Activated CD8-positive, alpha-beta memory T cell treated with anti-CD3 and anti-CD28 coated beads, Interleukin-2, amount 50 U/mL, for 48 hours (primary cell): Measurements from ENCODE around the gene TLX1.

ENCODE experiments used
- DNase-seq: peaks from one replicate; pipeline ENCODE4 v3.0.0-alpha.2; 2020

TLX1 gene

DNA sequence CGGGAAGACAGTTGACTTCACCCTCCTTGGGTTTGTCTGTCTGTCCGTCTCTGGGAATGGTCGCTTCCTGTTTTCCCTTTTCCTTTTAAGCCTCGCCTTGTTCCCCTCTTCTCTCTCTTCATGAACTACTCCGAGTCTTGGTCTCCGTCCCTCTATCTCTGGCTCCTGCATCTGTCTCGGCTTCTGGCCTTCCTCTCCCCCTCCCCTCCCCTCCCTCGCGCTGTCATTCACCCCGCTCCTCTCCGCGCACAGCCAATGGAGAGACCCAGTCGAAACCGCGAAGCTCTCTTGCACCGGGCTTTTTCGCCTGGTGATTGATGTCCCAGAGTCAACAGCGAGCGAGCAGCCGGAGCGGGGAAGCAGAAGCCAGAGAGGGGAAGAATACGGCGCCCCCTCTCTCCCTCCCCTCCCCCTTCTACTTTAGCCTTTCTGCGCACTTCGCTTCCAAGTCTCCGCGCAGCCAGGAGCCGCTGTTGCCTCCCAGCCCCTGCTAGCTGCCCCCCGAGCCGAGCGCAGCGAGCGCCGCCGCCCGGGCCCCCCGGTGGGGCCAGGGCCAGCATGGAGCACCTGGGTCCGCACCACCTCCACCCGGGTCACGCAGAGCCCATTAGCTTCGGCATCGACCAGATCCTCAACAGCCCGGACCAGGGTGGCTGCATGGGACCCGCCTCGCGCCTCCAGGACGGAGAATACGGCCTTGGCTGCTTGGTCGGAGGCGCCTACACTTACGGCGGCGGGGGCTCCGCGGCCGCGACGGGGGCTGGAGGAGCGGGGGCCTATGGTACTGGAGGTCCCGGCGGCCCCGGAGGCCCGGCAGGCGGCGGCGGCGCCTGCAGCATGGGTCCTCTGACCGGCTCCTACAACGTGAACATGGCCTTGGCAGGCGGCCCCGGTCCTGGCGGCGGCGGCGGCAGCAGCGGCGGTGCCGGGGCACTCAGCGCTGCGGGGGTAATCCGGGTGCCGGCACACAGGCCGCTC is at the start of gene TLX1:
Gene TLX1, plus strand, starts transcription at position 317 of the 978 bp plus-strand sequence. Its CDS starts 242 bp downstream, at position 559.
- no peak for DNase-seq

- no peak for DNase-seq
Measured at GRCh38 chr10:101085846-101086245, 45.3 kb upstream of the TLX1 start.

GRCh38 chr10:101087376-101087775 is 43.7 kb upstream of the TLX1 start:
- no peak for DNase-seq

- no peak for DNase-seq
Measured at GRCh38 chr10:101087965-101088364, 43.1 kb upstream of the TLX1 start.

DNA sequence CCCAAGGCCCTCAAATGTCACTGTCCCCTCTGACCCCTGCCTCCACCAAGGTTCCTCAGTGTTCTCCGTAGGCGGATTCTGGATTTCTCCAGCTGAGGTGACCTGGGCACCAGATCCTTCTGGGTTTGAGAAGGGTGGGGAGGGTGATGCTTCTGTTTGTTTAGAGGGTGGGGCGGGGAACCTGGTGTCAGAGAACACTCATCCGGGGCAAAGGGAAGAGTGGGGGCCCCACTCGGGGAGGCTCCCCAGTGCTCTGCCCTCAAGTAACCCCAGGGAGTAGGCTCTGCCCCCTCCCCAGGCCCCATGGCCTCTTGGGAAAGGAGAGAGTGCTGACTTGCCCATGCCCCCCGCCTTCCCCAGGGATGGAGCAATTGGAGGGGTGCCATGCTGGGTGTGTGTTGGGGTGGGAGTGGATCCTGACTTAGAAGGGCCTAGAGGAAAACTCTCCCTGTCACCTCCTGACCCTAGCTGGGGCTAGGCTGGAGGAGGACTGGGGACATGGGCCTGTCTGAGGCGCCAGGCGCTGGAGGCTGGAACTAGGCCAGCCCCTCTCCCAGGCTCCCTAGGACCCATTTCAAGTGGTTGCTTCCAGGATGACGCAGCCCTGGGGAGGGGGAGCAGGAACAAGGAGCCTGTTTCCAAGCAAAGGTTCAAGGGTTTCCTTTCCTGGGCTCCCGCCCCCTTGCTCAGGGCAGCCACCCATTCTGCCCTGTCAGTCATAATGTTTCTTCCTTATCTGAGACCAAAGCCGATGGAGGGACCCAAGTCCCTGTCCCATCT is 41.4 kb upstream of the TLX1 start:
- no peak for DNase-seq

GRCh38 chr10:101090597-101090996 is 40.5 kb upstream of the TLX1 start:
- no peak for DNase-seq

GRCh38 chr10:101091546-101092290 is 39.4 kb upstream of the TLX1 start:
- no peak for DNase-seq

DNA sequence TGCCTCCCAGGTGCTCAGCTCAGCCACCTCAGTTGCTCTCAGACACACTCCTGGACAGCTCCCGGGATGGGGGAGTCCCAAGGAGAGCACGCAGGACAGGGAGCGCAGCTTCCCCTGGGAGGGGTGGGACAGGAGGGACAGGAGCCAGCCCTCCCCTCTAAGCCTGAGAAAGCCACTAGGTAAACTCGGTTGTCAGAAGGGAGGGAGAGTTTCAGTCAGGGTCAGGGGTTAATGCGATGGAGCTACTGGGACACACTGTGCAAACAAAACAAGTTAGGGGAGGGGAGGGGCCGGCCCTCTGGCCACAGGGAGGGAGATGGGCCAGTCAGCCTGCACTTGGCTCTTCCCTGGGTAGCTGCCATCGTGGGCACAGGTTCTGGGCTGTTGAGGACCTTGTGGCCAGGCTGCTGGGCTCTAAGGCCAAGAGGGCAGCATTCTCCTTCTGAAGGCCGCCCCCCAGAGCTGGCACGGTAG is 38.2 kb upstream of the TLX1 start:
- no peak for DNase-seq

GRCh38 chr10:101094121-101094879 is 36.8 kb upstream of the TLX1 start:
- DNase-seq: no peak

DNA sequence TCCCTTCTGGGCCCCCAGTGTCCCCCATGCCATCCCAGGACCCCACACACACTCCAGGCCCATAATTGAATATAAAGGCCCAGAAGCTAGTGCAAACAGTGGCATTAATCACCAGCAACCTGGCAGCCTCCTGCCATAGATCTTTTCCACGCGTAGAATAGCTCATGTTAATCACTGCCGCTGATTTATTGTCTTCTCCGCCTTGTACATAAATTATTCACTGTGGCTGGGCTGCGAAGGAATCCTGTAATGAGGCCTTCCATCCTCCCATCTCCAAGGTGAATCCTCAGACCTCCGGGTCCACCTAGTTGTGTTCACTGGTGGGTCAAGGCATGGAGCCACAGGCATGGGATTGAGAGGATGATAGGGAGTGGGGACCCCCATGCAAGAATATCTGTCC is 36.1 kb upstream of the TLX1 start:
- DNase-seq: no peak

DNA sequence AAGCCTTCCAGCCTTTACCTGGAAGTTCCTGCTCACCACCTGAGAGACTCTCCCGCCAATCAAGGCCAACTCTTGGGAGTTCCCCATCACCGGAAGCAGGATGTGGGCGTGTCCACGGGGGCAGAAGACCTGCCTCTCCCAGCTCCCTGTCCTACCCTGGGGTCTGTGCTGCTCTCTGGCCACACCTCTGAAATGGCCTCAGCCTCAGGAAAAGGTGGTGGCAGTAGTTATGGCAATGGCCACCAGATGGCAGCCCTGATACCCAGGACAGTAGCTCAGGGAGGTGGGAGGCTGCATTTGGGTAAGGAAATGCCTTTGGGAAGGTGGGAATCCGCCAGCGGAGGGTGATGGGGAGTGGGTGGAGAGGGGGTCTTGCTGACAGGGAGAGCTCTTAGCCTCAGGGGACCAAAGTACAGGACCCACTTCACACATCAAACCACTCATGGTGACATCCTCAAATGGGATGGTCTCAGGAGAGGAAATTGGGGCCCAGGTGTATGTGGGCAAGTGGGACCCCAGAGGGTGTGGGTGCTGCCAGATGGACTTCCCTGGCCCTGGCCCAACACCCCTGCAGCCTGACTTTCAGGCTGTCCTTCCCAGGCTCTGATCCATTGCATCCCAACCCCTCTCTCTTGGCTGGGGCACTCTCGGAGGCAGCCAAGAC is 35.4 kb upstream of the TLX1 start:
- peak; percentile 85 for DNase-seq

- no peak for DNase-seq
Measured at GRCh38 chr10:101096378-101096777, 34.7 kb upstream of the TLX1 start.

GRCh38 chr10:101097881-101098280 is 33.2 kb upstream of the TLX1 start:
- no peak for DNase-seq

GRCh38 chr10:101099901-101100300 is 31.2 kb upstream of the TLX1 start:
- DNase-seq: no peak

- no peak for DNase-seq
Measured at GRCh38 chr10:101101372-101101881, 29.7 kb upstream of the TLX1 start.

GRCh38 chr10:101103430-101103829 is 27.7 kb upstream of the TLX1 start:
- DNase-seq: no peak

GRCh38 chr10:101106351-101106750 is 24.7 kb upstream of the TLX1 start:
- no peak for DNase-seq

DNA sequence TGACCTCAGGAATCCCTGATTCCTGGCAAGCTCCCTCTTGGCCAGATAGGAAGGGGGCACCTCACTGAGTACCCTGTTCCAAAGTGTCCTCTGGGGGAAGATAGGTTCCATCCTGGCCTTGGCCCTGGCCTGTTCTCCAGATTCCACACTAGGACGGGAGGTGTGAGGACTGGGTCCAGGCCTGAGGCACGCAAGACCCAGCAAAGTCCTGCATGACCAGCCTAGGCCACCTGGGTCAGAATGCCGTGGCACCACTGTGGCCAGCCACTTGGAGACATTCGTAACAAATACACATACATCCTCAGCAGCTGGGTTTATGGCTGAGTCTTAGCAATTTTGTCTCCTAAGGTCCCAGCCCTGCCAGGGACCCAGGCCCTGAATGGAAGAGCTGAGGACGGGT is 23.3 kb upstream of the TLX1 start:
- DNase-seq: no peak

DNA sequence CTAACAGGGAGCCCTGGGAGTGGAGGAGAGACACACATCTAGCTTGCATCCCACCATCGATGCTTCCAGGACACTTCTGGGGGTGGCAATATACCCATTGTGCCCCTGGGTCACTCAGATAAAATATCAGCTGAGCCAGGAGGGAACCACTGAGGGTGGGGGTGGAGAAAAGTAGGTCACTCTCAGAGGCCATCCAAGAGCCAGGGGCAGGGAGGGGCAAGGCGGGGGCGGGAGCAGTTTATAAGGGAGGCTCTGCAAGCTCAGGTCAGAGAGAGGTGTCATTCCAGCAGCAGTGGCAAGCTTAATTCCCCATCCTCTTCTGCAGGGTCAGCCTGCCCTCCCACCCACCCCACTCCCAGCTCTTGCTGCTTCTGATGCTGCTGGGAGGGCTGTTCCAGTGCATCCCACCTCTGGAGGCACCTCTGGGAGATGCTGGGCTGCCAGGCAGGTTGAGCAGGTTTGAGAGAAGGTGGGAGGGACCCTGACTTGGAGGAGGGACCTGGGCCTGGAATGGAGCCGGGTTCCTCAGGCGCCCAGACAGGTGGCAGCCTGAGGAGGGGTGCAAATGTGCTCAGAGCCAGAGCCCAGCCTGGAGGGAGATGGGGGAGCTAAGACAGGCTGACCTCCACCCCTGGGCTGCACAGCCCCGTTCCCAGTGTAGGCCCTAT is 20.1 kb upstream of the TLX1 start:
- DNase-seq: no peak

- DNase-seq: no peak
Measured at GRCh38 chr10:101111547-101111946, 19.6 kb upstream of the TLX1 start.
